ENCODE data around the gene CAMK4.

Gene CAMK4

DNA sequence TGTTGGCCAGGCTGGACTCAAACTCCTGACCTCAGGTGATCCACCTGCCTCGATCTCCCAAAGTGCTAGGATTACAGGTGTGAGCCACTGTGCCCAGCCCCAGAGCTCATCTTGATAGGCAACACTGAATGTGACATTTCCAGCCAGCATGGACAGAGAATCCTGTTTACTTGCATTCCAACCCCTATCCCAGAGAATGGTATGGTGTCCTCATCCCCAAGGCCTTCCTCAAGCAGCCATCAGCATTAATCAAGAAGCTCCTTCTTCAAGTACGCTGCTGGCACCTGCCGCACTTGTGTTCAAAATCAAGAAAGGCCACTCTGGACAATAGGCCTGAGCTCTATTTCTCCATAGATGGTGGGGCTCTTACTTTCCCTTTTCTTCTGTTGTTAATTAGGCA, 247.9 kb downstream of the CAMK4 start:
- no peaks in the 10 kb centered on the region for H3K9me3 ChIP-seq (ENCODE audit: control insufficient read depth, insufficient read depth, low read depth, low read length)
- H3K36me3 ChIP-seq (ENCODE audit: control insufficient read depth in 2 of 2, insufficient read depth in 1 of 2, low read length in 2 of 2): no peaks in the 10 kb centered on the region
- H3K27ac ChIP-seq (ENCODE audit: extremely low read depth, low read depth, low read length): no peak overlapping the region
- no peak overlapping the region for H3K4me3 ChIP-seq (ENCODE audit: low read depth, low read length)
- ChIA-PET CTCF (no interaction called here), POLR2A (no interaction called here)
- H3K4me1 ChIP-seq (ENCODE audit: control insufficient read depth, insufficient read depth, low read length): no peaks in the 10 kb centered on the region
- TF ChIP-seq ZNF155 (tag by site-specific recombination; IDR thresholded peaks at IDR 0.05) (no peak), GLIS1 (tag by site-specific recombination; IDR thresholded peaks at IDR 0.05) (no peak), ZNF610 (tag by site-specific recombination; IDR thresholded peaks at IDR 0.05; ENCODE audit: borderline replicate concordance) (no peak), ZNF350 (tag by site-specific recombination; IDR thresholded peaks at IDR 0.05) (no peak), ZNF37A (tag by site-specific recombination; IDR thresholded peaks at IDR 0.05) (no peak), ZNF112 (tag by site-specific recombination; IDR thresholded peaks at IDR 0.05) (no peak), ZNF596 (tag by site-specific recombination; IDR thresholded peaks at IDR 0.05) (no peak), ZNF473 (tag by site-specific recombination; IDR thresholded peaks at IDR 0.05) (no peak), ZNF664 (tag by site-specific recombination; IDR thresholded peaks at IDR 0.05) (no peak)
- TF ChIP-seq, protein P1, sequence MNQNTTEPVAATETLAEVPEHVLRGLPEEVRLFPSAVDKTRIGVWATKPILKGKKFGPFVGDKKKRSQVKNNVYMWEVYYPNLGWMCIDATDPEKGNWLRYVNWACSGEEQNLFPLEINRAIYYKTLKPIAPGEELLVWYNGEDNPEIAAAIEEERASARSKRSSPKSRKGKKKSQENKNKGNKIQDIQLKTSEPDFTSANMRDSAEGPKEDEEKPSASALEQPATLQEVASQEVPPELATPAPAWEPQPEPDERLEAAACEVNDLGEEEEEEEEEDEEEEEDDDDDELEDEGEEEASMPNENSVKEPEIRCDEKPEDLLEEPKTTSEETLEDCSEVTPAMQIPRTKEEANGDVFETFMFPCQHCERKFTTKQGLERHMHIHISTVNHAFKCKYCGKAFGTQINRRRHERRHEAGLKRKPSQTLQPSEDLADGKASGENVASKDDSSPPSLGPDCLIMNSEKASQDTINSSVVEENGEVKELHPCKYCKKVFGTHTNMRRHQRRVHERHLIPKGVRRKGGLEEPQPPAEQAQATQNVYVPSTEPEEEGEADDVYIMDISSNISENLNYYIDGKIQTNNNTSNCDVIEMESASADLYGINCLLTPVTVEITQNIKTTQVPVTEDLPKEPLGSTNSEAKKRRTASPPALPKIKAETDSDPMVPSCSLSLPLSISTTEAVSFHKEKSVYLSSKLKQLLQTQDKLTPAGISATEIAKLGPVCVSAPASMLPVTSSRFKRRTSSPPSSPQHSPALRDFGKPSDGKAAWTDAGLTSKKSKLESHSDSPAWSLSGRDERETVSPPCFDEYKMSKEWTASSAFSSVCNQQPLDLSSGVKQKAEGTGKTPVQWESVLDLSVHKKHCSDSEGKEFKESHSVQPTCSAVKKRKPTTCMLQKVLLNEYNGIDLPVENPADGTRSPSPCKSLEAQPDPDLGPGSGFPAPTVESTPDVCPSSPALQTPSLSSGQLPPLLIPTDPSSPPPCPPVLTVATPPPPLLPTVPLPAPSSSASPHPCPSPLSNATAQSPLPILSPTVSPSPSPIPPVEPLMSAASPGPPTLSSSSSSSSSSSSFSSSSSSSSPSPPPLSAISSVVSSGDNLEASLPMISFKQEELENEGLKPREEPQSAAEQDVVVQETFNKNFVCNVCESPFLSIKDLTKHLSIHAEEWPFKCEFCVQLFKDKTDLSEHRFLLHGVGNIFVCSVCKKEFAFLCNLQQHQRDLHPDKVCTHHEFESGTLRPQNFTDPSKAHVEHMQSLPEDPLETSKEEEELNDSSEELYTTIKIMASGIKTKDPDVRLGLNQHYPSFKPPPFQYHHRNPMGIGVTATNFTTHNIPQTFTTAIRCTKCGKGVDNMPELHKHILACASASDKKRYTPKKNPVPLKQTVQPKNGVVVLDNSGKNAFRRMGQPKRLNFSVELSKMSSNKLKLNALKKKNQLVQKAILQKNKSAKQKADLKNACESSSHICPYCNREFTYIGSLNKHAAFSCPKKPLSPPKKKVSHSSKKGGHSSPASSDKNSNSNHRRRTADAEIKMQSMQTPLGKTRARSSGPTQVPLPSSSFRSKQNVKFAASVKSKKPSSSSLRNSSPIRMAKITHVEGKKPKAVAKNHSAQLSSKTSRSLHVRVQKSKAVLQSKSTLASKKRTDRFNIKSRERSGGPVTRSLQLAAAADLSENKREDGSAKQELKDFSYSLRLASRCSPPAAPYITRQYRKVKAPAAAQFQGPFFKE (tag by site-specific recombination; IDR thresholded peaks at IDR 0.05; ENCODE audit: borderline replicate concordance): no peak

DNA sequence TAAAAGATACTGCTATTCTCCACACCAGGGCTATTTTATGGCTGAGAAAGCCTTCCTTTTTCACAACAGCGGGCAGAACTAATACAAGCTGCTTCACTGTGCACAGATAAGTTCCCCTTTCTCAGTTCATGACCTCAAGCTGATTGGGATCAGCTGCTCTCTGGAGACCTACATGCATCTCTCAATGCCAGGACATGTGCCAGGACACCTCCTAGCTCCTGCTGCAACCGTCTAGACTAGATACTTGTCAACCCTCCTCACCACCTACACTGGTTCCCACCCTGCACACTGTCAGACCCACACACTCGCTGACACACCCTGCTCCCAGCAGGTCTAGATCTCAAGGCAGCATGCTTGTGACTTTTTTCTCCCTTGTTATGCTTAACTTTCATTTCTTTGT, 248.4 kb downstream of the CAMK4 start:
- Histone ChIP-seq H3K4me3 (ENCODE audit: low read depth, low read length) (no peak overlapping the region), H3K9me3 (ENCODE audit: control insufficient read depth, insufficient read depth, low read depth, low read length) (no peaks in the 10 kb centered on the region), H3K36me3 (ENCODE audit: control insufficient read depth in 2 of 2, insufficient read depth in 1 of 2, low read length in 2 of 2) (no peaks in the 10 kb centered on the region), H3K4me1 (ENCODE audit: control insufficient read depth, insufficient read depth, low read length) (no peaks in the 10 kb centered on the region), H3K27ac (ENCODE audit: extremely low read depth, low read depth, low read length) (no peak overlapping the region)
- TF ChIP-seq EGR2 (tag by site-specific recombination; IDR thresholded peaks at IDR 0.05; ENCODE audit: low read depth) (peak; percentile 83), ZNF157 (tag by site-specific recombination; IDR thresholded peaks at IDR 0.05) (no peak), ZFHX2 (tag by site-specific recombination; conservative IDR thresholded peaks at IDR 0.05) (peak; percentile 62)
- TF ChIP-seq, protein P2, sequence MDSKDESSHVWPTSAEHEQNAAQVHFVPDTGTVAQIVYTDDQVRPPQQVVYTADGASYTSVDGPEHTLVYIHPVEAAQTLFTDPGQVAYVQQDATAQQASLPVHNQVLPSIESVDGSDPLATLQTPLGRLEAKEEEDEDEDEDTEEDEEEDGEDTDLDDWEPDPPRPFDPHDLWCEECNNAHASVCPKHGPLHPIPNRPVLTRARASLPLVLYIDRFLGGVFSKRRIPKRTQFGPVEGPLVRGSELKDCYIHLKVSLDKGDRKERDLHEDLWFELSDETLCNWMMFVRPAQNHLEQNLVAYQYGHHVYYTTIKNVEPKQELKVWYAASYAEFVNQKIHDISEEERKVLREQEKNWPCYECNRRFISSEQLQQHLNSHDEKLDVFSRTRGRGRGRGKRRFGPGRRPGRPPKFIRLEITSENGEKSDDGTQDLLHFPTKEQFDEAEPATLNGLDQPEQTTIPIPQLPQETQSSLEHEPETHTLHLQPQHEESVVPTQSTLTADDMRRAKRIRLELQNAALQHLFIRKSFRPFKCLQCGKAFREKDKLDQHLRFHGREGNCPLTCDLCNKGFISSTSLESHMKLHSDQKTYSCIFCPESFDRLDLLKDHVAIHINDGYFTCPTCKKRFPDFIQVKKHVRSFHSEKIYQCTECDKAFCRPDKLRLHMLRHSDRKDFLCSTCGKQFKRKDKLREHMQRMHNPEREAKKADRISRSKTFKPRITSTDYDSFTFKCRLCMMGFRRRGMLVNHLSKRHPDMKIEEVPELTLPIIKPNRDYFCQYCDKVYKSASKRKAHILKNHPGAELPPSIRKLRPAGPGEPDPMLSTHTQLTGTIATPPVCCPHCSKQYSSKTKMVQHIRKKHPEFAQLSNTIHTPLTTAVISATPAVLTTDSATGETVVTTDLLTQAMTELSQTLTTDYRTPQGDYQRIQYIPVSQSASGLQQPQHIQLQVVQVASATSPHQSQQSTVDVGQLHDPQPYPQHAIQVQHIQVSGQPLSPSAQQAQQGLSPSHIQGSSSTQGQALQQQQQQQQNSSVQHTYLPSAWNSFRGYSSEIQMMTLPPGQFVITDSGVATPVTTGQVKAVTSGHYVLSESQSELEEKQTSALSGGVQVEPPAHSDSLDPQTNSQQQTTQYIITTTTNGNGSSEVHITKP (tag by site-specific recombination; IDR thresholded peaks at IDR 0.05): no peak
- ChIA-PET POLR2A (no interaction called here), CTCF (no interaction called here)

All from HEK293 (cell line).